GM12891 (cell line): ENCODE data around the gene ERGIC1.

ENCODE experiments used
- DNase-seq: peaks from one replicate; pipeline ENCODE4 v3.0.0; 2011; ENCODE audit warnings: low spot score; ENCODE audit not compliant: insufficient read length
- FAIRE-seq: peaks from 2 replicates; lab custom pipeline; 2011; peaks lifted over from hg19 to GRCh38; lab: Jason Lieb, UNC
- PAX5 ChIP-seq: IDR thresholded peaks from 2 replicates; pipeline ENCODE4 v1.6.1; 2011; ENCODE audit warnings: low read length, moderate library complexity, mild to moderate bottlenecking; ENCODE audit not compliant: insufficient read depth, severe bottlenecking
- POLR2A ChIP-seq: IDR thresholded peaks from 2 replicates; pipeline ENCODE4 v1.6.1; 2011; ENCODE audit warnings: low read depth, low read length, control low read depth
- POLR2AphosphoS5 ChIP-seq: IDR thresholded peaks from 2 replicates; pipeline ENCODE4 v1.6.1; 2011; ENCODE audit warnings: low read depth, low read length, control low read depth
- POU2F2 ChIP-seq: IDR thresholded peaks from 2 replicates; pipeline ENCODE4 v1.6.1; 2011; ENCODE audit warnings: low read depth, mild to moderate bottlenecking, control low read depth, low read length, moderate library complexity
- SPI1 ChIP-seq: IDR thresholded peaks from 2 replicates; pipeline ENCODE4 v1.6.1; 2011; ENCODE audit warnings: low read depth, low read length, control low read depth
- TAF1 ChIP-seq: IDR thresholded peaks from 2 replicates; pipeline ENCODE4 v1.6.1; 2011; ENCODE audit warnings: low read depth, low read length, control low read depth

ERGIC1 gene

DNA sequence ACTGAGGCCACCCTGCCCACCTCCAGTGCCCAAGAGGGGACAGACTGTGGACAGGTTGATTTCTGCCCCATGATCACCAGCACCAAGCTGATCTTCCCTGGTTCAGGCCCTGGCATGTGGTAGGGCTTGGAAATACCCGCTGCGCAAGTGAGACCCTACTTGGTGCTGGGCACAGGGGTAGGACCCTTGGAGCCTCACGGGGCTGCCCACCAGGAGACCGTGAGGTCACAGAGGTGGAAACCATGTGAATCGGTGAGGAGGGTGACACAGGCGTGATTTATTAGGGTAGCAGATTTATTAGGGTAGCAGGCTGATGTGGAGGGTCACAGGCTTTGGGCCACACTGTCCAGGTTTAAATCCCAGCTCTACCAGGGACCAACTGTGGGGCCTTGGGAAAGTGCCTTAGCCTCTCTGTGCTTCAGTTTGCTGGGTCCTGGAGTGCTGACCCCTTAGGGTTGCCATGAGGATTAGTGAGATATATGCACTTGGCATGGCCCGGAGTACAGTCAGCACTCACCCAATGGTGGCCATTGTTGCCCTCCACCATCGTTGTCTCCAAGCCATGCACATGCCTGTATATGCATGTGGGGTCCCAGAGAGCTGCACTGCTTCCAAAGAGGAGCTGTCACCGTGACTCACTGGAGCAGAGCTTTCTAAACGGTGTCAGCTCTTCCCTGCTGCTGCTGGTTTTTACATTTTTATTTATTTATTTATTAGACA lies 42.2 kb upstream of the ERGIC1 start:
- no peak for DNase-seq
- no peak for FAIRE-seq
- TF ChIP-seq TAF1 (no peak), POLR2AphosphoS5 (no peak), POLR2A (no peak), POU2F2 (no peak), SPI1 (no peak), PAX5 (no peak)

DNA sequence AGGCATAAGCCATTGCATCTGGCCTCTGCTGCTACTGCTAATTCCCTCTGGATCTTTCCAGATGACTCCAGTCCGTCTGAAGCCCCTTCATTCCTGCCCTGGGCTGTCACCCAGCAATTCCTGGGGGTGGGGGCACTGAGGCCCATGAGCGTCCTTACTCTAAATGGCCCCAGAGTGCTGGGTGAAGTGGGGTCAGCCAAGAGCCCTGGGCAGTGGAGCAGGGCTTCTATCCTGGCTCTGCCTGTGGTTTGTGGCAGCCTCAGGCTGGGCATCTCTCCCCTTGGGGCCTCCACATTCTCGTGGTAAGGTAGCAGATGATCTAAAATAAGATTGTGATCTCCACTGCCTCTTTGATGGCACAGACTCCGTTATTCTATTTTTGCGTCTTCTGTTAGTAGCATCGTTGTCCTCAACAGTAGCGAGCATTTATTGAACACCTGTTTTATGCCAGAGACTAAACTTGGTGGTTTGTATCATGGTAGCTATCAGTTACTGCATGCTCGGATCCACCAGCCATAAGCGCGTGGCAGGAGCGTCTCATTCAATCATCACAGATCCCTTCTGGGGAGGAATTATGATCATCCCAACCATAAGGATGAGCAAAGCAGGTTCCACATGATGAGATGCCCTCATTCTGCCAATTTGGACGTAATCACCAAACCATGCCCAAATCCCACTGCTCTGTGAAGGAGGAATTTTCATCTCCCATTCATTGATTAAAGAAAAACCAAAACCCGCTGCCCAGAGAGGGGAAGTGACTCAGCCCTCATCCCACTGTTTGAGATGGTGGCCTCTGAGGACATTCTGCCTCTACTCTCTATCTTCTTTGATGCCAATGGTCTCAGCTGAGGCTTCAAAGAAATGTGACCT lies 41.1 kb upstream of the ERGIC1 start:
- TF ChIP-seq POLR2A (no peak), SPI1 (0 out of 2 replicates have a peak, but pooled peaks have one; percentile 5)
- FAIRE-seq (no peak), DNase-seq (no peak)

DNA sequence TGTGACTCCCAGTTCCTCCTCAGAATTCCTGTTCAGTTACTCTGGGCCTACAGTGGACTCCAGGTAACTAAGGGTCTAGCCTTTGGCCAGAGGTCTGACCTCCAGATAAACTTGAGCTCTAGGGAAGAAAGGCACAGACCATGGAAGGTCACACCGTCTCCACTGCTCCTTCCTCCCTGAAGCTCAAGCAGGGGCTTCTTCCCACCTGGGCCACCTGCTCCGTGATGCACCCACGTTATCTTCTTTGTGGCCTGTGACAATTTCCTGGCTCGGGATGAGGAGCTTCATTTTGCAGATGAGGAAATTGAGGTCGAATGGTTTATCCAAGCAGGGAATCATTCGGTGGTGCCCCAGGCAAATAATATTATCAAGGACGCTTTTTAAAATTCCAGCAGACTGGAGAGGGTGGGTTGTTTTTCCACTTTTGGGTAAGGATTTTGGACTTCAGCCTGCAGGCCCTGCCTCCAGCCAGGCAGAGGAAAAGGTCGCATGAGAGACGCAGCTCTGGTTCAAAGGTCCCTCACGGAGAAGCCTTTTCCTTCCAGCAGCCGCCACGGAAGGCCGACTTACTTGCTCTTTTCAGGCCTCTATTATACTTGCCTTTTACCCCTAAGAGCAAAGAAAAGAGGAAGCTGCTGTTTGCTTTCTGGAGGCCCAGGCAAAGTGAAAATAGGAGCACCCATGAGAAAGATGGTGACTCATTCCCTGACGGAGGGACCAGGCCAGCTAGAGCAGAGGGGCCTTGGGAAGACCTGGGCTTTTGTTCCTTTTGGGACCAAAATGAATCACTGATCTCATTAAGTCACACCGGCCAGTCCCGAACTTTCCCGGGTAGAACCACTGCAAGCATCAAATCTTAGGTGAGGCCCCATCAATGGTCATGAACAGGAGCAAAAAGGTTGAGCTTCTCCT lies 40.2 kb upstream of the ERGIC1 start:
- DNase-seq (no peak), FAIRE-seq (no peak)
- TF ChIP-seq TAF1 (no peak), SPI1 (peak; percentile 76), POLR2AphosphoS5 (no peak)

DNA sequence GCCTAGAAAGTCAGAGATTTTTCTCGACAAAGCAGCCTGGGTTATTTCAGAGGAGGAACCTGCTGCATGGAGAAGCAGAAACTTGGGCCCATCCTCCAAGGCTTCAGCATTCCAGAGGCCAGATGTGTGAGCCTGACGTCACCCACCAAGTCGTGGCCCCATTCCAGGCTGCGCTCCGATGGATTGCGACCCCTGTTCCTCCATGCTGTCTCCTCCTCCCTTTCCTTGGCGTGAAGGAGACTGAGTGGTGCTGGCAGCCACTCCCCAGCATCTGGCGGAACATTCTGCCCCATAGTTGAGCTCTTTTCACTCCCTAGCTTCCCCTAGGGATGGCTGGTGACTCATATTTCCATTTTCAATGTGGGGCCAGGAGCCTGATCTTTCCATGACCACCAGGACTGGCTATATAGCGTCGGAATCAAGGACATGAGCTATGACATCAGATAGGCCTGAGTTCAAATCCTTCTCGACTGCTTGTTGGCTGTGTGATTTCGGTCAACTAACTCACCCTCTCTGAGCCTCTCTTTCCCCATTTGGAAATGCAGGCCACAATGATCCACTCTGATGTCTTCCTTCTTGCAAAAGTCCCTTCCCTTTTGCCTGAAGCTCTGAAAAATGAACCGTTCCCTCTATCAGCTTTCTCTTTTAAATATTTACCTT lies 38.6 kb upstream of the ERGIC1 start:
- FAIRE-seq (no peak), DNase-seq (no peak)
- no peak for TF ChIP-seq POLR2A
- no peak for TF ChIP-seq SPI1
- TF ChIP-seq TAF1, result no peak
- no peak for TF ChIP-seq PAX5

DNA sequence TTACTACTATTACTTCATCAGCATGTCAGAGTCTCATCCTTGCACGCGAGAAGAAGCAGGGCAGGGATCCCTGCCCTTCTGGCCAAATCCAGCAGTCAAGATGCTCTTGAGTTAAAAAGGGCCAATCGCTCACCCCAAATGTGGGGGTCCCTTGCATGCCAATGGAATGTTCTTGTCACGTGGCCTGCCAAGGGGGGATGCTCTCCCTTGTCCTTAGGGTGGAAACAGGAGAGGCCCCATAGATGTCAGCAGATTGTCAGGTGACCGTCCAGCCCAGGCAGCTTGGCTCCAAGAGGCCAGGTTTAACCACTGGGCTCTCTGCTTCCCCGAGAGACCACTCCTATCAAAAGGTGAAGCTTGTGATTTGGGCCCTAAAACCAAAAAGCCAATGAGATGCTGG lies 37.7 kb upstream of the ERGIC1 start:
- no peak for TF ChIP-seq POLR2A
- TF ChIP-seq TAF1, result no peak
- TF ChIP-seq POU2F2, result no peak
- TF ChIP-seq POLR2AphosphoS5, result no peak
- TF ChIP-seq PAX5, result no peak
- no peak for TF ChIP-seq SPI1
- DNase-seq (no peak), FAIRE-seq (no peak)

DNA sequence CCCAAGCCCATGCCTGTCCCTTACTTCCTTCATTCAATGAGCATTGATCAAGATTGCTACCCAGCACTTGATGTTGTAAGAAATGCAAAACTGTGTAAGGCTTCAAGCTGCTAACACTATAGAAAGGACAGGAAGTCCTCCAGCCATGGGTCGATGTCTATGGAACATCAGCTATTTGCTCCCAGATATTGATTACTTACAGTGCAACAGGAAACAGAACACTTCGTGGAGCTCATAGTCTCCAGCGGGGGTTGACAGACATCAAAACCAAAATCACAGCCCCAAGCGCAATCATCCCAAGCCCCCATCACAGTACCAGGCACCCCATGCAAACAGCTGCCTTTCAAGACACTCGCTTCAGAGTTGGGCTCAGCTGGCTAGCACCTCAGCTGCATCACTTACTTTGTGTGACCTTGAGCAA lies 36.3 kb upstream of the ERGIC1 start:
- no peak for TF ChIP-seq PAX5
- no peak for TF ChIP-seq POU2F2
- no peak for TF ChIP-seq POLR2A
- TF ChIP-seq SPI1, result no peak
- TF ChIP-seq POLR2AphosphoS5, result no peak
- TF ChIP-seq TAF1, result no peak
- DNase-seq, result no peak
- FAIRE-seq, result no peak

DNA sequence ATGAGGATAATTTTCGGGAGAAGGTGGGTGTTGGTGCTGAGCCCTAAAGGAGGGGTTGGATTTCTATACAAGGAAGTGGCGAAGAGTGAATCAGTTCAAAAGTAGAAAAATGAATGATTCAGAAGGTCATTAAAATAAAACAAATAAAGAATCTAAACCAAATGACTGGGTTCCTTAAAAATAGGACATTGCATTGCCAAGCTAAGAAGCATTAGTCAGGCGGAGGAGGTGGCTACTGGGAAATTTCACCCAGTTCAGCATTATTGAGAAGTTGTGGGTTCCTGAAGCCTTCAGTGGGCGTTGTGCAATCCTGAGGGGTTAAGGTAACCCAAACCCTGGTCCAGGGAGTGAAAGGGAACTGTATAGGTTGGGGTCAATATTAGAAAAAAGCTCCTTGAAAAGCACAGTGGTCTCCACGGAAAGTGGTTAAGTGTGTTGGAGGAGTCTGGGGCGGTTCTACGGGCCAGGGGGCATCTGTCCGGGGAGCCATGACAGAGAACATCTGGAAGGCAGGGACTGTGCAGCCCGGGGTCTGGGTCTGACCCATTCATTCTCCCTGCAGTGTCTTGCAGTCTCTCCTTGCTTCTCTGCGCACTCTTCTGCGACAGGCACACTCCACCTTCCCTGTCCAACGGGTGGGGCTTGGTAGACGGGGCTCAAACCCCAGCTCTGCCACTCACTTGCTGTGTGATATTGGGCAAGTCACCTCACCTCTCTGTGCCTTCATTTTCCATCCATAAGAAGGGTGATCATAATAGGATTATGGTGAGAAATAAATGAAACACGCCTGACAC lies 35.4 kb upstream of the ERGIC1 start:
- DNase-seq (no peak), FAIRE-seq (no peak)
- TF ChIP-seq POLR2A (no peak), SPI1 (no peak), POLR2AphosphoS5 (no peak), TAF1 (no peak), POU2F2 (no peak), PAX5 (no peak)

DNA sequence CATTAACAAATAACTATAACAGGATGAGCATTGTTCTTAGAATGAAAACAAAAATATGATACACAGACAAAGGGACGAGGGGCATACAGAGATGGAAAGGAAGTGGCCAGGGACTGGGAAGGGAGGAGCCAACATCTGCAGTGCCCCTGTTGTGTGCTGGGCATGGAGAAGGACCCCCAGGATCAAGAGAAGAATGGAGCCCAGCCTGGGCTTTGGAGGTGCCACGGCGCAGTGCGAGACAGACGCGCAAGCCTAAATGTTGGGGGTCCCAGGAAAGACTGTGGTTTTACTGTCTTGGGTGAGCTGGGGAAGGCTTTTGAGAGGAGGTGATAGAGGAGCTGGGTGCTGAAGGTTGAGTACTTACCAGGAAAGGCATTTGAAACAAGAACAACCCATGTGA lies 34.6 kb upstream of the ERGIC1 start:
- TF ChIP-seq SPI1 (no peak), POLR2A (no peak), POU2F2 (no peak), TAF1 (no peak), PAX5 (no peak), POLR2AphosphoS5 (no peak)
- DNase-seq, result no peak
- FAIRE-seq, result no peak

DNA sequence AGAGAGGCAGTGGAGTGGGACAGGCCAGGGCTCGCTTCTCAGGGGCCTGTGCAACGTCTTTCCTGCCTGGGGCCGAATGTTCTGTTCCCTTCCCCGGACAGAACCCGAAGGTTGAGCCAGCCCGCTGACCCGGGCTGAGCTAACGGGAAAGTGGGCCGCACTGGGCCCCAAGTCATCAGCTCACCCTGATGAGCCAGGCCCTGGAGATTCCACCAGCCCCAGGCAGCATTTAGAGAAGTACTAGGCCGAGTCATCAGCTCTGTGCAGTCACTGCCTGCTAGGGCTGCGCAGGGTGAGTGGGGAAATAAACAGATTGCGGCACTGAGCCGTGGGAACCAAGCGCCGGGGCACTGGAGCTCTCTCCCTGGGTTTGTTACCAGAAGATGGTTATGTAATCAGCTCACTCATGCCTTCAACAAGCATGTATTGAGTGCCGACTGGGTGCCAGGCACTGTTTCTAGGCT lies 33.9 kb upstream of the ERGIC1 start:
- TF ChIP-seq POLR2AphosphoS5, result no peak
- no peak for TF ChIP-seq PAX5
- TF ChIP-seq TAF1, result no peak
- TF ChIP-seq POLR2A, result no peak
- TF ChIP-seq SPI1, result no peak
- no peak for TF ChIP-seq POU2F2
- FAIRE-seq (no peak), DNase-seq (no peak)
